ENCODE results near the gene SLC13A1. TPM values are rescaled to one million over a fixed set of nuclear protein-coding genes. Genes with fewer than 3 reads are reported as not detected.

The SLC13A1 gene
- total and polyA plus RNA-seq, 8 donors = 0.18 TPM; not detected in 7

DNA sequence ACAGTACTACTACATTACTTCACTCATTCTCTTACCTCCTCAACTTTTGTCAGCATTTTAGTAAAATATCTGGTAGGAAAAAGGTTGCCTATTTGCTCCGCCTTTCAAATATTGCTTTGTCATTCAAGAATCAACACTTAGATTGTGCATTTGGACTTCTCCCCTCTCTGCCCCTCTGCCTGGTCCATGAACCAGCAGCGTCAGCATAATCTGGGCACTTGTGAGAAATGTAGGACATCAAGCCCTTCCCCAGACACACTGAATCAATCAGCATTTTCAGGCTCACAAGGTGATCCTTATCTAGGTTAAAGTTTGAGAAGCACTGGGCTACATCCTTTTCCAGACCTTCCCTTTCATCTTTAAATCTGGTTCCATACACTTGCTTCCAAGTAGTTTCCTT lies 16.3 kb downstream of the SLC13A1 start:
- WGBS, 5 donors = 80 to 95% (median 88%) methylated on average over 2 of the region's 2 CpGs
- Histone ChIP-seq H3K4me3 (no peak overlapping the region), H3K4me1 (no peaks in the 10 kb centered on the region), H3K9me3 (peaks cover 0 to 8% (median 6%) of the 10 kb centered on the region in 4 donors), H3K27me3 (no peaks in the 10 kb centered on the region), H3K27ac (no peak overlapping the region), H3K36me3 (no peaks in the 10 kb centered on the region)
- intact Hi-C loops (cut with DNase I; ENCODE audit: low total_unique reads) = no loop called here
- TF ChIP-seq POLR2A (IDR thresholded peaks at IDR 0.05) = no peak
- TF ChIP-seq, protein P1, sequence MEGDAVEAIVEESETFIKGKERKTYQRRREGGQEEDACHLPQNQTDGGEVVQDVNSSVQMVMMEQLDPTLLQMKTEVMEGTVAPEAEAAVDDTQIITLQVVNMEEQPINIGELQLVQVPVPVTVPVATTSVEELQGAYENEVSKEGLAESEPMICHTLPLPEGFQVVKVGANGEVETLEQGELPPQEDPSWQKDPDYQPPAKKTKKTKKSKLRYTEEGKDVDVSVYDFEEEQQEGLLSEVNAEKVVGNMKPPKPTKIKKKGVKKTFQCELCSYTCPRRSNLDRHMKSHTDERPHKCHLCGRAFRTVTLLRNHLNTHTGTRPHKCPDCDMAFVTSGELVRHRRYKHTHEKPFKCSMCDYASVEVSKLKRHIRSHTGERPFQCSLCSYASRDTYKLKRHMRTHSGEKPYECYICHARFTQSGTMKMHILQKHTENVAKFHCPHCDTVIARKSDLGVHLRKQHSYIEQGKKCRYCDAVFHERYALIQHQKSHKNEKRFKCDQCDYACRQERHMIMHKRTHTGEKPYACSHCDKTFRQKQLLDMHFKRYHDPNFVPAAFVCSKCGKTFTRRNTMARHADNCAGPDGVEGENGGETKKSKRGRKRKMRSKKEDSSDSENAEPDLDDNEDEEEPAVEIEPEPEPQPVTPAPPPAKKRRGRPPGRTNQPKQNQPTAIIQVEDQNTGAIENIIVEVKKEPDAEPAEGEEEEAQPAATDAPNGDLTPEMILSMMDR (IDR thresholded peaks at IDR 0.05) = no peak
- TF ChIP-seq EP300 (IDR thresholded peaks at IDR 0.05) = no peak
- TF ChIP-seq POLR2AphosphoS5 (IDR thresholded peaks at IDR 0.05) = no peak
- DNase-seq = no peak

DNA sequence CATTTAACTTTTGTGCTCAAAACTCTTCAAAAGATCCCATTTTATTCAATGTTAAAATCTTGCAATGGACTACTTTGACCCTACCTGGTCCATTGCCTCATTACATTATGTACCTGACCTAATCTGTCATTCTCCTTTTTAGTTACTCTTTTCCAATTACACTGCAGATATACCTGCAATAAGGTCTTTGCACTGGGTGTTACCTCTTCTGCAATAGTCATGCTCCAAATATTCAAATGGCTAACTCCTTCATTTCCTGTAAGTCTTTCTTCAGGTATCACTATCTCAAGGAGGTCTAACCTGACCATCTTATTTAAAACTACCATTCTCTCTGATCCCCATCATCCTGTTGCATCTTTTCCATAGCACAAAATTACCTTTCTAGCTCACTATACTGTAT lies 22.3 kb downstream of the SLC13A1 start:
- H3K27me3 ChIP-seq = no peaks in the 10 kb centered on the region
- no peak overlapping the region for H3K4me3 ChIP-seq
- no peak overlapping the region for H3K27ac ChIP-seq
- H3K36me3 ChIP-seq = no peaks in the 10 kb centered on the region
- H3K4me1 ChIP-seq = no peaks in the 10 kb centered on the region
- intact Hi-C loops (cut with DNase I; ENCODE audit: low total_unique reads) = no loop called here
- DNase-seq = no peak
- no peak for TF ChIP-seq EP300 (IDR thresholded peaks at IDR 0.05)
- TF ChIP-seq POLR2AphosphoS5 (IDR thresholded peaks at IDR 0.05) = no peak
- no peak for TF ChIP-seq POLR2A (IDR thresholded peaks at IDR 0.05)
- TF ChIP-seq, protein P1 (IDR thresholded peaks at IDR 0.05) = no peak
- no peaks in the 10 kb centered on the region for H3K9me3 ChIP-seq

DNA sequence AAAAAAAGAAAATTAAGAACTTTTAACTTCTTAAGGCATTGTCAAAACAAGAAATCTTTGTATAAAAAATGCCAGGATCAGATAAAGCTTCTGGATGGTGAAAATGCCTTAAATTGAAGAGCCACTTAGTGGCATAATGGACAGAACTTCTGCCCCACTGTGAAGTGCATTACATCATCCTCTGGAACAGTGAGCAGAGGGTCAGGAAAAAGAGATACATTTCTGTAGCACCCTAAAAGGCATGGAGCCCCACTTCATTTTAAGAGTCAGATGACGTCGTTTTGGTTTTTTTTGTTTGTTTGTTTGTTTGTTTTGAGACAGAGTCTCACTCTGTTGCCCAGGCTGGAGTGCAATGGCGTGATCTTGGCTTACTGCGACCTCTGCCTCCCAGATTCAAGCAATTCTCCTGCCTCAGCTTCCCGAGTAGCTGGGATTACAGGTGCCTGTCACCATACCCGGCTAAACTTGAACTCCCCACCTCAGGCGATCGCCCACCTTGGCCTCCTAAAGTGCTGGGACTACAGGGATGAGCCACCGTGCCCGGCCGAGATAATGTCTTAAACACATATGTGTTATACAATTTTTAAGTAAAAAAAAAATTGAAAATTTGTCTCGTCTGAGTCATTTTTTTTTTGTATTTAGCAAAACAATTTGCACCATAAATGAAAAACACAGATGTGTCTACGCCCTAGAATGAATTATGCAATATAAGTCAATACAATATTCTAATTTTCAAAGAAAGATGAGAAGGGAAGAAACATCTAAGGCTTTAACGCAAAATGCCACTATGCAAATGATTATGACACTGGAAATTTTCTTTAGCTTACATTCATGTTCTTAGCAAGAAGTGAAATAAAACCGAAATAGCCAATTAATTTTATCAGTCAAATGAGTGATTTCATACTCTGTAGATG lies 29.2 kb downstream of the SLC13A1 start:
- no peaks in the 10 kb centered on the region for H3K4me1 ChIP-seq
- H3K9me3 ChIP-seq = no peaks in the 10 kb centered on the region
- intact Hi-C loops (cut with DNase I; ENCODE audit: low total_unique reads) = no loop called here
- no peak overlapping the region for H3K27ac ChIP-seq
- no peaks in the 10 kb centered on the region for H3K36me3 ChIP-seq
- H3K4me3 ChIP-seq = no peak overlapping the region
- TF ChIP-seq POLR2AphosphoS5 (IDR thresholded peaks at IDR 0.05) = no peak
- TF ChIP-seq EP300 (IDR thresholded peaks at IDR 0.05) = no peak
- TF ChIP-seq, protein P1 (IDR thresholded peaks at IDR 0.05) = no peak
- no peak for TF ChIP-seq POLR2A (IDR thresholded peaks at IDR 0.05)
- H3K27me3 ChIP-seq = no peaks in the 10 kb centered on the region
- no peak for DNase-seq
- 80 to 91% (median 87%) methylated on average over 15 of the region's 15 CpGs for WGBS, 5 donors

DNA sequence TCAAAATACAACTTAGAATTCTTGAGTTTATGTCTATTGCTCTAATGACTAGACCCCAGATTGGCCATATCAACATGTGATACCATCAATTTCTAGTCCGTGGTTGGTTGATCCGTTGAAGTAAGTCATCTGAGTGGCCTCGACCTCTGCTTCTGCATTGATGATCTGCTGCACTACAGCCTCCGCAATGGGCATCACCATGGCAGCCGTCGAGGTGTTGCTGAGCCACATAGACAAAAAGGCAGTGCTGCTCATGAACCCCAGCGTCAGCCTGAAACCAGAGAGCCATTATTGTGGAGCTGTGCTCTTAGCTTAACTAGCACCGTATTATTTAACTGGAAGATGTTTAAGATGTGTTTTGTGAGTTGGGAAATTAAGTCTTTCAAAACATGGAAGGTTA lies 30.7 kb downstream of the SLC13A1 start:
- intact Hi-C loops (cut with DNase I; ENCODE audit: low total_unique reads) = no loop called here
- DNase-seq = no peak
- WGBS, 5 donors = 84 to 93% (median 88%) methylated on average over 8 of the region's 8 CpGs
- no peaks in the 10 kb centered on the region for H3K36me3 ChIP-seq
- no peaks in the 10 kb centered on the region for H3K27me3 ChIP-seq
- no peaks in the 10 kb centered on the region for H3K9me3 ChIP-seq
- H3K4me3 ChIP-seq = no peak overlapping the region
- TF ChIP-seq EP300 (IDR thresholded peaks at IDR 0.05) (no peak), POLR2AphosphoS5 (IDR thresholded peaks at IDR 0.05) (no peak), POLR2A (IDR thresholded peaks at IDR 0.05) (no peak)
- TF ChIP-seq, protein P1 (IDR thresholded peaks at IDR 0.05) = no peak
- no peaks in the 10 kb centered on the region for H3K4me1 ChIP-seq
- no peak overlapping the region for H3K27ac ChIP-seq
